H9 (cell line): ENCODE results near the gene C19orf85. TPM values are rescaled to one million over a fixed set of nuclear protein-coding genes. Genes with fewer than 3 reads are reported as not detected.

Experiments used
- DNase-seq: peaks from one replicate; pipeline ENCODE4 v3.0.0-alpha.2; 2017
- H2AFZ ChIP-seq: one replicate; pipeline ENCODE4 v1.6.1; 2013; ENCODE audit warnings: mild to moderate bottlenecking, low read length, control low read depth, moderate library complexity
- H2AK5ac ChIP-seq: 2 replicates; pipeline ENCODE4 v1.6.1; 2013; ENCODE audit warnings: low read length, control low read depth, mixed read lengths; ENCODE audit not compliant: insufficient read length
- H2BK120ac ChIP-seq: one replicate; pipeline ENCODE4 v1.6.1; 2013; ENCODE audit warnings: low read depth, mild to moderate bottlenecking, low read length, control low read depth, inconsistent platforms; ENCODE audit not compliant: poor library complexity, severe bottlenecking
- H2BK12ac ChIP-seq: 2 replicates; pipeline ENCODE4 v1.6.1; 2013; ENCODE audit warnings: low read length, control low read depth, mixed read lengths, low read depth; ENCODE audit not compliant: insufficient read length
- H2BK15ac ChIP-seq: 2 replicates; pipeline ENCODE4 v1.6.1; 2013; ENCODE audit warnings: low read depth, low read length, control low read depth
- H2BK20ac ChIP-seq: one replicate; pipeline ENCODE4 v1.6.1; 2013; ENCODE audit warnings: low read depth, mild to moderate bottlenecking, low read length, control low read depth, inconsistent platforms; ENCODE audit not compliant: poor library complexity, severe bottlenecking
- H2BK5ac ChIP-seq: 2 replicates; pipeline ENCODE4 v1.6.1; 2013; ENCODE audit warnings: low read length, control low read depth, mixed read lengths; ENCODE audit not compliant: insufficient read length
- H3K14ac ChIP-seq: 2 replicates; pipeline ENCODE4 v1.6.1; 2013; ENCODE audit warnings: low read length, control low read depth; ENCODE audit not compliant: insufficient read depth
- H3K18ac ChIP-seq: 2 replicates; pipeline ENCODE4 v1.6.1; 2013; ENCODE audit warnings: low read depth, mild to moderate bottlenecking, mixed read lengths, low read length, control low read depth; ENCODE audit not compliant: insufficient read length
- H3K23ac ChIP-seq: 2 replicates; pipeline ENCODE4 v1.6.1; 2013; ENCODE audit warnings: low read length, control low read depth, mixed read lengths, low read depth; ENCODE audit not compliant: insufficient read length
- H3K23me2 ChIP-seq: 2 replicates; pipeline ENCODE4 v1.6.1; 2013; ENCODE audit warnings: low read depth, mild to moderate bottlenecking, mixed read lengths, low read length, control low read depth; ENCODE audit not compliant: insufficient read length, poor library complexity, severe bottlenecking
- H3K27ac ChIP-seq: 2 replicates; pipeline ENCODE4 v1.5.1; 2013; ENCODE audit warnings: low read length, control low read depth, mixed read lengths, low read depth; ENCODE audit not compliant: insufficient read length
- H3K27me3 ChIP-seq: 2 replicates; pipeline ENCODE4 v1.6.1; 2013; ENCODE audit warnings: low read length, control low read depth, inconsistent platforms; ENCODE audit not compliant: insufficient read depth
- H3K4ac ChIP-seq: 2 replicates; pipeline ENCODE4 v1.6.1; 2013; ENCODE audit warnings: low read depth, mild to moderate bottlenecking, control low read depth, inconsistent platforms, low read length, moderate library complexity
- H3K4me1 ChIP-seq: 2 replicates; pipeline ENCODE4 v1.6.1; 2013; ENCODE audit warnings: low read length, control low read depth, inconsistent platforms; ENCODE audit not compliant: insufficient read depth
- H3K4me2 ChIP-seq: 2 replicates; pipeline ENCODE4 v1.6.1; 2013; ENCODE audit warnings: low read length, control low read depth, mixed read lengths; ENCODE audit not compliant: insufficient read length, insufficient read depth
- H3K56ac ChIP-seq: 2 replicates; pipeline ENCODE4 v1.6.1; 2013; ENCODE audit warnings: low read depth, mild to moderate bottlenecking, mixed read lengths, low read length, control low read depth; ENCODE audit not compliant: insufficient read length
- H3K79me1 ChIP-seq: 2 replicates; pipeline ENCODE4 v1.6.1; 2013; ENCODE audit warnings: low read depth, mild to moderate bottlenecking, moderate library complexity, low read length, control low read depth, inconsistent platforms; ENCODE audit not compliant: insufficient read depth, poor library complexity, severe bottlenecking
- H3K79me2 ChIP-seq: 2 replicates; pipeline ENCODE4 v1.6.1; 2013; ENCODE audit warnings: low read length, control low read depth, inconsistent platforms; ENCODE audit not compliant: insufficient read depth
- H3K9ac ChIP-seq: 2 replicates; pipeline ENCODE4 v1.6.1; 2013; ENCODE audit warnings: low read length, control low read depth, mixed read lengths; ENCODE audit not compliant: insufficient read length; ENCODE audit errors: extremely low read depth
- H3K9me3 ChIP-seq: one replicate; pipeline ENCODE4 v1.6.1; 2013; ENCODE audit warnings: low read depth, low read length, inconsistent platforms; ENCODE audit not compliant: control insufficient read depth
- H3T11ph ChIP-seq: one replicate; pipeline ENCODE4 v1.6.1; 2013; ENCODE audit warnings: mild to moderate bottlenecking, low read length, control low read depth, inconsistent platforms
- H4K20me1 ChIP-seq: one replicate; pipeline ENCODE4 v1.6.1; 2013; ENCODE audit not compliant: control insufficient read depth, insufficient read length, insufficient read depth
- H4K5ac ChIP-seq: 2 replicates; pipeline ENCODE4 v1.6.1; 2013; ENCODE audit warnings: low read depth, mild to moderate bottlenecking, mixed read lengths, low read length, control low read depth; ENCODE audit not compliant: insufficient read length
- H4K8ac ChIP-seq: replicated peaks from 2 replicates; pipeline ENCODE4 v1.6.1; 2013; ENCODE audit warnings: low read length, control low read depth, mixed read lengths, low read depth; ENCODE audit not compliant: insufficient read length
- H4K91ac ChIP-seq: 2 replicates; pipeline ENCODE4 v1.6.1; 2013; ENCODE audit warnings: low read depth, mild to moderate bottlenecking, moderate library complexity, mixed read lengths, low read length, control low read depth; ENCODE audit not compliant: insufficient read length
- H3K27ac Mint-ChIP-seq, 3 experiments: 2 replicates in 2 of 3; 3 replicates in 1 of 3; pipeline ENCODE4 v1.8.0; 2020 to 2021; ENCODE audit warnings: mixed read lengths in 3 of 3, mild to moderate bottlenecking in 1 of 3, moderate library complexity in 1 of 3
- H3K27me3 Mint-ChIP-seq: 2 replicates; pipeline ENCODE4 v1.8.0; 2021; ENCODE audit warnings: low read depth, mild to moderate bottlenecking, moderate library complexity, mixed read lengths
- H3K36me3 Mint-ChIP-seq, 3 experiments: 2 replicates in 2 of 3; 3 replicates in 1 of 3; pipeline ENCODE4 v1.8.0; 2020 to 2021; ENCODE audit warnings: low read depth in 3 of 3, mixed read lengths in 3 of 3; ENCODE audit not compliant: insufficient read depth in 1 of 3
- H3K4me1 Mint-ChIP-seq, 2 experiments: 2 replicates each; pipeline ENCODE4 v1.8.0; 2020; ENCODE audit warnings: mixed read lengths in 2 of 2
- H3K4me3 Mint-ChIP-seq, 2 experiments: 2 replicates in 1 of 2; 3 replicates in 1 of 2; pipeline ENCODE4 v1.8.0; 2020 to 2021; ENCODE audit warnings: mild to moderate bottlenecking in 2 of 2, mixed read lengths in 2 of 2, moderate library complexity in 1 of 2
- H3K9me3 Mint-ChIP-seq, 2 experiments: 2 replicates in 1 of 2; 3 replicates in 1 of 2; pipeline ENCODE4 v1.8.0; 2020; ENCODE audit warnings: mild to moderate bottlenecking in 2 of 2, mixed read lengths in 2 of 2, moderate library complexity in 1 of 2
- CTCF ChIP-seq: fragments of 200-600 bp; sonication (generic); conservative IDR thresholded peaks from 3 replicates; pipeline ENCODE4 v1.8.0; 2021; ENCODE audit warnings: antibody characterized with exemption, mild to moderate bottlenecking
- WGBS: extraction: QIAGEN DNeasy Blood & Tissue Kit; methylation state at CpG from one replicate; pipeline ENCODE4 v1.1.7; 2013; ENCODE audit warnings: missing lambda C conversion rate, low lambda C conversion rate, mixed read lengths; ENCODE audit not compliant: insufficient read length; ENCODE audit errors: extremely low coverage; 5-methylcytosine and 5-hydroxymethylcytosine counted together
- total RNA-seq: library from RNA; stranded (reverse); gene quantifications from 2 replicates; pipeline ENCODE4 v1.2.1, GENCODE V29; 2021

C19orf85 gene
- total RNA-seq, 1 experiment from 2014 or later: 1.2 TPM

- no peak overlapping the region for H3K27ac Mint-ChIP-seq
- H2AFZ ChIP-seq: no peak overlapping the region
- H3K4me2 ChIP-seq: no peak overlapping the region
- H3K79me1 ChIP-seq: no peaks in the 10 kb centered on the region
- no peaks in the 10 kb centered on the region for H3K36me3 Mint-ChIP-seq
- H3K79me2 ChIP-seq: no peaks in the 10 kb centered on the region
- no peak overlapping the region for H2AK5ac ChIP-seq
- TF ChIP-seq CTCF: no peak
- H2BK5ac ChIP-seq: no peak overlapping the region
- no peaks in the 10 kb centered on the region for H3K9me3 ChIP-seq
- H3K27me3 ChIP-seq: no peaks in the 10 kb centered on the region
- no peak overlapping the region for H3K23ac ChIP-seq
- peaks cover 0 to 6% of the 10 kb centered on the region in 2 experiments; a peak in 1 of 5 replicates for H3K9me3 Mint-ChIP-seq
- H2BK12ac ChIP-seq: no peak overlapping the region
- no peak overlapping the region for H4K91ac ChIP-seq
- no peak overlapping the region for H4K8ac ChIP-seq
- H2BK15ac ChIP-seq: no peak overlapping the region
- H3K18ac ChIP-seq: no peak overlapping the region
- H3K4ac ChIP-seq: no peak overlapping the region
- H3K27me3 Mint-ChIP-seq: peaks cover 38% of the 10 kb centered on the region
- H2BK20ac ChIP-seq: no peak overlapping the region
- H3T11ph ChIP-seq: no peak overlapping the region
- H3K27ac ChIP-seq: no peak overlapping the region
- H3K9ac ChIP-seq: no peak overlapping the region
- peaks cover 3% of the 10 kb centered on the region for H3K4me1 ChIP-seq
- H2BK120ac ChIP-seq: no peak overlapping the region
- no CpG with 5 or more reads among the region's 5 CpGs for WGBS
- H4K20me1 ChIP-seq: no peaks in the 10 kb centered on the region
- peaks cover 2 to 10% of the 10 kb centered on the region in 2 experiments for H3K4me1 Mint-ChIP-seq
- H3K56ac ChIP-seq: no peak overlapping the region
- no peak for DNase-seq
- H4K5ac ChIP-seq: no peak overlapping the region
- H3K4me3 Mint-ChIP-seq: no peak overlapping the region
- no peak overlapping the region for H3K14ac ChIP-seq
- no peaks in the 10 kb centered on the region for H3K23me2 ChIP-seq
Observed at GRCh38 chr19:55419103-55419502, 45.4 kb downstream of the C19orf85 start.
